RWPE1 (cell line): Measurements from ENCODE around the gene SACS.
"Not testable (repeated sequence)": the region's sequence is repeated elsewhere in the genome, so short reads cannot be mapped to it uniquely, and the experiment has no call there.

Source experiments
- CTCF ChIA-PET: fragments of 350-600 bp; sonication (Branson Sonifier 250); formaldehyde crosslinking; extraction: SDS; loops from one replicate; lab custom pipeline; 2021; lab: Yijun Ruan, JAX
- POLR2A ChIA-PET: fragments of 400-600 bp; formaldehyde crosslinking; extraction: SDS; loops from one replicate; lab custom pipeline; 2020; ENCODE audit warnings: antibody characterized with exemption; ENCODE audit not compliant: low non-redundant PET; lab: Yijun Ruan, JAX
- DNase-seq: peaks from one replicate; pipeline ENCODE4 v3.0.0; 2012; ENCODE audit warnings: low spot score
- H3K27ac ChIP-seq: fragments of 450-650 bp; 2 replicates; pipeline ENCODE4 v1.5.1; 2017
- TF ChIP-seq, protein P1 (sequence below): fragments of 450-650 bp; conservative IDR thresholded peaks from 2 replicates; pipeline ENCODE4 v1.5.1; 2017; ENCODE audit warnings: low read depth, mild to moderate bottlenecking

The SACS gene

DNA sequence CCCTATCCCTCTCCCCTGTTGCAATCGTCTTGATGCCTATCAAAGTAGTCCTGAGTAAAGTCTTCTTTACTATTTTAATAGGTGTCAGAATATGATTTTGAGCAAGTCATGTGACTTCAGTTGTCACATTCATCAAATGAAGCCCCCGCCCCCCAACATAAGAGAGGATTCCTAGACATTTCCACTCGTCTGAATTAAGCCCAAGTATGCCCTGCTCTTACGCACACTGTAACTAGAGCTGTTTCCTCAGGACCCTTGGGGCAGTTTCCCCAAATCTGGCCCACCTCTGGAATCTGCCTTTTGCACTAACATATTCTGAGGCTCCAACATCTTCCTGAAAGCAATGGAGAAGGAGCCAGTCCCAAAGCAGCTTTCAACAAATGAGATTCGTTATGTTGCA is 25.5 kb downstream of the SACS start:
- H3K27ac ChIP-seq = no peak overlapping the region
- CTCF ChIA-PET = no interaction called here
- POLR2A ChIA-PET = no interaction called here
- TF ChIP-seq, protein P1, sequence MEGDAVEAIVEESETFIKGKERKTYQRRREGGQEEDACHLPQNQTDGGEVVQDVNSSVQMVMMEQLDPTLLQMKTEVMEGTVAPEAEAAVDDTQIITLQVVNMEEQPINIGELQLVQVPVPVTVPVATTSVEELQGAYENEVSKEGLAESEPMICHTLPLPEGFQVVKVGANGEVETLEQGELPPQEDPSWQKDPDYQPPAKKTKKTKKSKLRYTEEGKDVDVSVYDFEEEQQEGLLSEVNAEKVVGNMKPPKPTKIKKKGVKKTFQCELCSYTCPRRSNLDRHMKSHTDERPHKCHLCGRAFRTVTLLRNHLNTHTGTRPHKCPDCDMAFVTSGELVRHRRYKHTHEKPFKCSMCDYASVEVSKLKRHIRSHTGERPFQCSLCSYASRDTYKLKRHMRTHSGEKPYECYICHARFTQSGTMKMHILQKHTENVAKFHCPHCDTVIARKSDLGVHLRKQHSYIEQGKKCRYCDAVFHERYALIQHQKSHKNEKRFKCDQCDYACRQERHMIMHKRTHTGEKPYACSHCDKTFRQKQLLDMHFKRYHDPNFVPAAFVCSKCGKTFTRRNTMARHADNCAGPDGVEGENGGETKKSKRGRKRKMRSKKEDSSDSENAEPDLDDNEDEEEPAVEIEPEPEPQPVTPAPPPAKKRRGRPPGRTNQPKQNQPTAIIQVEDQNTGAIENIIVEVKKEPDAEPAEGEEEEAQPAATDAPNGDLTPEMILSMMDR = no peak
- DNase-seq = no peak

DNA sequence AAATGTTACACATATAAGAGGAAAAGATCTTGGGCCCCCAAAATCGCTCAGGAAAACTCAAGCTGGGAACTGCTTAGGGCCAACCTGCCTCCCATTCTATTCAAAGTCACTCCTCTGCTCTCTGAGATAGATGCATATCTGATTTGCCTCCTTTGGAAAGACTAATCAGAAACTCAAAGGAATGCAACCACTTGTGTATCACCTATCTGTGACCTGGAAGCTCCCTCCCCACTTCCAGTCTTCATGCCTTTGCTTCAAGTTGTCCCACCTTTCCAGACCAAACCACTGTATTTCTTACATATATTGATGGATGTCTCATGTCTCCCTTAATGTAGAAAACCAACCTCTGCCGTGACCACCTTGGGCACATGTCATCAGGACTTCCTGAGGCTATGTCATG is 32.3 kb downstream of the SACS start:
- H3K27ac ChIP-seq, CTCF ChIA-PET, DNase-seq, POLR2A ChIA-PET: not testable (repeated sequence)

DNA sequence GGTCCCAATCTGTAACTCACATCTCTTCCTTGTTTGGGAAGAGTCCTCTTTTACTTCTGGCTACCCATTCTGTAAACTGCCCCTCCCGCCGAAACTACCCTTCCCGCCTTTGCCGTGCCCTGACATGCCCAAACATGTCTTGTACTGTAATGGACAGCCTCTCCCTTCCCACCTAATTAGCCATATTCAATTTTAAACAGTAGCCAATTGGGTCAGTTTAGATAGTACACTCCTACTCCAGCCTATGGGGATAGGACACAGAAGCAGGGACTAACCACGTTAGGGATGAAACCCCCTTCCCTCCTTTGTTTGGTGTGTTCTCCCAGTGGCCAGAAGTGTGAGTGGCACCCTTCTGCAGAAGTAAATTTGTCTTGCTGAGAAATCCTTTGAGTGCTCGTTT is 34.2 kb downstream of the SACS start:
- no peak for DNase-seq
- CTCF ChIA-PET = no interaction called here
- no peak overlapping the region for H3K27ac ChIP-seq
- TF ChIP-seq, protein P1 = no peak
- POLR2A ChIA-PET = no interaction called here

DNA sequence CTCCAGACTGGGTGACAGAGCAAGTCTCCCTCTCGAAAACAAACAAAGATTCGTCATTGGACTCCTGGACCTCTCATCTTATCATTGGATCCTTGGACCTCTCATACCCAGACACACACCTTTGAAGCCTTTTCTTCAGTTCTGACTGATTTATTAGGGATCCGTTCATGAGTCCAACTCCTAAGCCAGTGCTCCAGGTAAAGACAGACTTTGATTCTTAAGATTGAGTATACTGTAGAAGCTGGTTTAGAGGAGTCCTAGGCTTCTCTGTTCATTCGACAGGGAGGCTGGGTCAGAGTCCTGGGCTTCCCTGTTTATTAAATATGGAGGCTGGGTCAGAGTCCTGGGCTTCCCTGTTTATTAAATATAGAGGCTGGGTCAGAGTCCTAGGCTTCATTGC is 38.7 kb downstream of the SACS start:
- TF ChIP-seq, protein P1 = no peak
- no peak overlapping the region for H3K27ac ChIP-seq
- ChIA-PET CTCF (no interaction called here), POLR2A (no interaction called here)
- DNase-seq = no peak

DNA sequence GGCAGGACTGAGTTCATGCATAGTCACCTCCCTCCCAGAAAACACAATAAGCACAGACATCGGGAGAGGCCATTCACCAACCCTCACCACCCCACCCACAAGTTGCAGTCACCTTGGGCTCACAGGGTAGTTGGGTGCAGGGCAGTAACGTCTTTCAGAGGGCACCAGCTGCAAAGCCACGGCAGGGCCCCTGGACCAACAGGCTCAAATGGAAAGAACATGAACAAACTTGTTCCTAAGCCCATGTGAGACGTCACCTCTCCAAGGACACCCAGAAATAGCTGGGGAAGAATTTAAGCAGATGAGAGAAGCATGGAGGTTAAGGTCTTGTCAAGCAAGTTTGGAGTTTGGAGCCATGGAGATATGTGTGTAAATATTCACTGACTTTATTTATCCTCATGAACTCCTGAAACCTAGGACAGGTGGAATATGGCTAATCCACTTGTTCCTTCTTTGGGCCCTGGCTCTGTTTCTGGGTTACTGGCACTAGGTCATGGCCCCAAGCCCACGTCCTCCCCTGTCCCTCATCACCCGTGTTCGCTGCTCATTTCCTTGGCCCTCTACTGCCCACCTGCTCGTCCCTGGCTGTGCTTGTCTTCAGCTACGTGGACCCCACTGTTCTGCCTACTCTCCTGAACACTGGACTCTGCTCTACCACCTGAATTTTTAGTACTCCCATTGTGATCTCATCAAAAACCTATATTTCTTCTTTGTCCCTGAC is 40.4 kb downstream of the SACS start:
- CTCF ChIA-PET = no interaction called here
- POLR2A ChIA-PET = no interaction called here
- no peak overlapping the region for H3K27ac ChIP-seq
- no peak for DNase-seq
- TF ChIP-seq, protein P1 = no peak

DNA sequence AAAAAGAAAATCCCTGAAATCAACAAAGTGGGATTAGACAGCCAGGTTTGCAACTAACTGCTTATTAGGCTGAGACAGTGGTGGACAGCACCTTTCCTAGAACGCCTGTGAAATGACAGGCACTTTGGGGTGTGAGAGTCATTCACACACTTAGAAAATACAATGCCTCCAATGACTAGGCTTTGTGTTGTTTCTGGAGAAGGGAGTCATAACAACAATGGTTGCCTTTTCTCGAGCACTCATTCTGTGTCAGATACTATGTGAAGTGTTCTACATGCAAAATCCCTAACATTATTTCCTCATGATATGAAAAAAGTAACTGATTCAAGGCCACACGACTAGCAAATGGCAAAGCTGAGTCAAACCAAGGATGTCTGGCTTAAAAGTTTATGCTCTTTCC is 41.2 kb downstream of the SACS start:
- DNase-seq = no peak
- no peak overlapping the region for H3K27ac ChIP-seq
- TF ChIP-seq, protein P1 = no peak
- POLR2A ChIA-PET = no interaction called here
- CTCF ChIA-PET = no interaction called here

DNA sequence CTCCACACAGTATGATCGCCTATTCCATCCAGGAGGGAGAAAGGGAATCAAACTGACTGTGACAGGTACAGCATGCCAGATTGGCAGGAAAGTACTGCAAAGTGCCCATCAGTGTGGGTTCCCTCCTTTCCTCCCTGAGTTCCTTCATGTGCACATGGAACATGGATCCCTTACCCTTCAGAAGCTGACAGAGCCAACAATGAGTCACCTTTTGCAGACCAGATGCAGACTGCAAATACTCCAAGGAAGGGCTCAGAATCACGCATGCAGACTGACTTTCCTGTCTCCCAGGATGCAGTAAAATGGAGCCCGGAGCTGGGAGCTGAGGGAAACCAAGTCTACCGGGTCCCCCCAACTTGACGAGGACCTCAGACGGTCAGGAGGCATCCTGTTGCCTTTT is 41.8 kb downstream of the SACS start:
- CTCF ChIA-PET = no interaction called here

More for the DNA sequence above, 41.8 kb downstream of the SACS start:
- H3K27ac ChIP-seq = no peak overlapping the region
- POLR2A ChIA-PET = no interaction called here
- TF ChIP-seq, protein P1 = no peak
- no peak for DNase-seq
